Measurements from ENCODE around the gene BCL2. TPM values are rescaled to one million over a fixed set of nuclear protein-coding genes. Genes with fewer than 3 reads are reported as not detected.

The BCL2 gene
- total RNA-seq, 1 donor from 2014 or later = 145 TPM

DNA sequence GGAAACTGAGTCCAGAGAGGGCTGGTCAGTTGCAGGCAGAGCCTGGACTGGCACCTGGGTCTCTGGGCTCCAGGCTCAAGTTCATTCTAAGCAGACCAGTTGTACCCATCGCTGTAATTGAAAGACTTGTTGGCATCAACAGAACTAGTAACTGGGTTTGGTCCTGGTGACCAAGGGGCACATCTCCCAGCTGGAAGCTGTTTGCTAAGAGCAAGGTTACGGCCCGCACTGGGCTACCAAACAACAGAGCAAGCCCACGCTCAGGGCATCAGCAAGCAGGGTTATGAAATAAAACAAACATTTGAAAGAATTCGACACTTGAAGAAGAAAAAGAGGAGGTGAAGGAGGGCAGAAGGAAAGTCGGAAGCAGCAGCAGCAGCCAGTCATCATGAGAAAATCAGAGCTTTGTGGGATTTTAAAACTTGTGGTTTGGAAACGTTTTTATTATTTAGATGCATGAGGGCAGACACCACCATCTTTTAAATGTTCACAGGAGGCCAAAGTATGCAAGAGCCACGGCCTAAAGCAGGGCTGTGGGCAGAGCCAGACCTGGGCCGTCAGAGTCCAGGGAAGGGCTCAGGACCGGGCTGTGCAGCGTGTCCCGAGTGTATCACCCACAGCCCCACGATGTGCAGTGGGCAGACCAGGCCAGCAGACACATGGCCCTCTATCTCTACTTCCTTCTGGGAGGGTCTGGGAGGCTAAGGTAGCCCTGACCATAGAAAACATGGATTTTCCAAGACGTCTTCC, 220.3 kb downstream of the BCL2 start:
- Mint-ChIP-seq H3K36me3 (ENCODE audit: low read depth) (no peaks in the 10 kb centered on the region), H3K27me3 (peaks cover 10% of the 10 kb centered on the region), H3K4me3 (no peak overlapping the region), H3K27ac (no peak overlapping the region), H3K4me1 (peaks cover 14% of the 10 kb centered on the region), H3K9me3 (no peaks in the 10 kb centered on the region)
- ChIA-PET CTCF (no interaction called here), POLR2A (no interaction called here)
- ATAC-seq (ENCODE audit: low read depth) (no peak), DNase-seq (no peak)
- intact Hi-C loops (cut with micrococcal nuclease) = no loop called here
- no peak for TF ChIP-seq CTCF (IDR thresholded peaks at IDR 0.05)

DNA sequence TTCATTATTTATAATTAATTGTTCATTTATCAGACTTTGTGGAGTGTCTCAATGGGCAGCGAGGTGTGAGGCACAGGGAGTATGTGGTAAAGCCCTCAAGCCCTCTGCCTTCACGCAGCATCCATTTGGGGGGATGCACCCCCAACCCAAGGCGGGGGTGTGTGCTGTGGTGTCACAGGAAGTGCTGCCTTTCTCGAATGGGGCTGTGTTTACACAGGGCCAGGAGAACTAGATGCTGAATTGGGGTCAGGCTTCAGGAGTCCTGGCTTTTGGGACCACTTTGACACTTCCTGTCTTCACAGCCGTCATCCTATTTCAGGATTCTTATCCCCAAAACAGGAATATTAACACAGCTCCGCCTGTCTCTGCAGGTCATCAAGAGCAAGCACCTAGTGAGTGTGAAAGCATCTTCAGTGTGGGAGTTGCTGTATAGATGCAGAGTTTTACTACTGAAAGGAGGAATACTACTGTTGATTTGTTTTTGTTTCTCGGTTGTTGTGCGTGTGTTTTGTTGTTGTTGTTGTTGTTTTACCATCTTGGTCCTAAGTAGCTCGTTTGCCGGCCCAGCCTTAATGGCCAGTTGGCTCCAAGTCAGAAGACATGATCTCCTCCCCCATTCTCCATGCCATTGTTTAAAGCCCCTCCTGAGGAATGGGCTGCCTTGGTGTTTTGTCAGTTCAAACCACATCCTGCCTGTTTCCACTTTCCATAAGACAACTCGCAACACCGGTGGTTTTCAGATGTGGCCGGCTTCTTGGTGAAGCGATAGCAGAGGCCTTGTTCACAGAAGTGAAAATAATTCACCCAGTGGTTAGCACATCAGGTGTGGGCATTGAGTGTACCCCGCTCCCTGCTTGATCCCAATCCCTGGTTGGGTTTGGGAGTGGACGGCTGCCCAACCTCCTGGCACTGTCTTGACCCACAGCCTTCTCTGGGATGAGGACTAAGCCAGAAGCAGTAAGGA, 221.3 kb downstream of the BCL2 start:
- H3K27ac Mint-ChIP-seq = no peak overlapping the region
- TF ChIP-seq CTCF (IDR thresholded peaks at IDR 0.05) = no peak
- ChIA-PET POLR2A (no interaction called here), CTCF (no interaction called here)
- ATAC-seq (ENCODE audit: low read depth) = no peak
- peaks cover 14% of the 10 kb centered on the region for H3K4me1 Mint-ChIP-seq
- no peaks in the 10 kb centered on the region for H3K36me3 Mint-ChIP-seq (ENCODE audit: low read depth)
- DNase-seq = no peak
- H3K4me3 Mint-ChIP-seq = no peak overlapping the region
- H3K27me3 Mint-ChIP-seq = peaks cover 10% of the 10 kb centered on the region
- intact Hi-C loops (cut with micrococcal nuclease) = no loop called here
- H3K9me3 Mint-ChIP-seq = no peaks in the 10 kb centered on the region

GRCh38 chr18:63097178-63097577, 222.4 kb downstream of the BCL2 start:
- no peak for TF ChIP-seq CTCF (IDR thresholded peaks at IDR 0.05)
- no peak overlapping the region for H3K4me3 Mint-ChIP-seq
- intact Hi-C loops (cut with micrococcal nuclease) = loop anchor here (2.0 kb wide), 1 partner anchor 18 kb away; no protein-coding TSS in a partner anchor

DNA sequence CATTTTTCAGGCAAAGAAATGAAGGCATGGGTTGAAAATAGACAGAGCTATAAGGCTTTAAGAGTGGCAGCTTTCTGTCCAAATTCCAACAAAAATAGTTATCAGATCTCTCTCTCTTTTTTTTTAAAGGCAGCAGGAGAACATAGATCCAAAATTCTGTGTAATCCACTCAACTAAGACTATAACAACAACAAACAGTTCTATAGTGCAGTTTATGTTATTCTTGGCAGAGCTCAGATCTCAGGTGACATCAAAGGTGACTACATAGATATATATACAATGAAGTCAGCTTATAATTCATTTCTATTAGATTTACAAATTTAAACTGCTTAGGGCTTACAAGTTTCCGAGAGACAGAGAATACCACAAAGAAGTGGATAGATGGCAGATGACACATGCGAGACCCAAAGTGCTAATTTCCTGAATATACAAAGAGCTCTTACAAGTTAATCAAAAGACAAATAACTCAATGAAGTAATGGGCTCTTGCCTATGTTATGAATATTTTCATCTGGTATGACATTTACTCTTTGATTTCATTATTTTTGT, 223.2 kb downstream of the BCL2 start:
- ChIA-PET CTCF (interaction anchor here (1.3 kb wide), 1 partner anchor 62 kb away, joined by 3 read pairs; no protein-coding TSS in a partner anchor), POLR2A (no interaction called here)
- no peak for DNase-seq
- TF ChIP-seq CTCF (IDR thresholded peaks at IDR 0.05) = no peak
- no peak overlapping the region for H3K4me3 Mint-ChIP-seq
- no peaks in the 10 kb centered on the region for H3K9me3 Mint-ChIP-seq
- intact Hi-C loops (cut with micrococcal nuclease) = loop anchor here (2.0 kb wide), 1 partner anchor 18 kb away; no protein-coding TSS in a partner anchor
- H3K4me1 Mint-ChIP-seq = peaks cover 14% of the 10 kb centered on the region
- peaks cover 6% of the 10 kb centered on the region for H3K27me3 Mint-ChIP-seq
- no peak overlapping the region for H3K27ac Mint-ChIP-seq
- ATAC-seq (ENCODE audit: low read depth) = no peak
- no peaks in the 10 kb centered on the region for H3K36me3 Mint-ChIP-seq (ENCODE audit: low read depth)

More at GRCh38 chr18:63097178-63097577, 222.4 kb downstream of the BCL2 start:
- H3K27ac Mint-ChIP-seq = no peak overlapping the region
- no peak for ATAC-seq (ENCODE audit: low read depth)
- H3K27me3 Mint-ChIP-seq = peaks cover 10% of the 10 kb centered on the region
- H3K4me1 Mint-ChIP-seq = peaks cover 14% of the 10 kb centered on the region
- no peaks in the 10 kb centered on the region for H3K9me3 Mint-ChIP-seq
- CTCF ChIA-PET = no interaction called here
- DNase-seq = no peak
- H3K36me3 Mint-ChIP-seq (ENCODE audit: low read depth) = no peaks in the 10 kb centered on the region
- POLR2A ChIA-PET = interaction anchor here (0.8 kb wide), 1 partner anchor 25 kb away, joined by 7 read pairs; no protein-coding TSS in a partner anchor
